IMR-90 (cell line): ENCODE results near the gene KAT2A. TPM values are rescaled to one million over a fixed set of nuclear protein-coding genes. Genes with fewer than 3 reads are reported as not detected.

ENCODE experiments used
- ATAC-seq: fragments of 200-7000 bp; cut with Tn5 transposase; 2 replicates; pipeline ENCODE4 v1.9.1; 2020; ENCODE audit warnings: low read depth, mild to moderate bottlenecking, moderate library complexity
- BruUV-seq: library from RNA; stranded (reverse); fragments of 400-500 nt; replicated peaks from 2 replicates; lab custom pipeline; 2021; lab: Mats Ljungman, UMichigan
- CTCF ChIA-PET: fragments of 300-600 bp; formaldehyde crosslinking; extraction: SDS; loops from one replicate; lab custom pipeline; 2021; ENCODE audit warnings: antibody characterized with exemption; lab: Yijun Ruan, JAX
- POLR2A ChIA-PET: fragments of 300-600 bp; sonication (Branson Sonifier 250); formaldehyde crosslinking; loops from one replicate; lab custom pipeline; 2022; ENCODE audit warnings: antibody characterized with exemption; ENCODE audit not compliant: unreplicated experiment; lab: Charles Lee
- DNase-seq: peaks from one replicate; pipeline ENCODE4 v3.0.0; 2013
- H2AFZ ChIP-seq: replicated peaks from 2 replicates; pipeline ENCODE3; 2013; ENCODE audit warnings: low read length, mild to moderate bottlenecking; ENCODE audit not compliant: poor library complexity
- H2AK5ac ChIP-seq: 2 replicates; pipeline ENCODE4 v1.6.1; 2013; ENCODE audit warnings: low read depth, low read length, inconsistent platforms
- H2AK9ac ChIP-seq: replicated peaks from 2 replicates; pipeline ENCODE3; 2013; ENCODE audit warnings: mild to moderate bottlenecking, low read depth, low read length, moderate library complexity; ENCODE audit not compliant: poor library complexity
- H2BK120ac ChIP-seq: 2 replicates; pipeline ENCODE4 v1.6.1; 2013; ENCODE audit warnings: low read depth, low read length, inconsistent platforms
- H2BK15ac ChIP-seq: 3 replicates; pipeline ENCODE4 v1.6.1; 2013; ENCODE audit warnings: low read depth, low read length, inconsistent platforms
- H2BK20ac ChIP-seq: 2 replicates; pipeline ENCODE4 v1.6.1; 2013; ENCODE audit warnings: low read depth, mild to moderate bottlenecking, inconsistent platforms, low read length, moderate library complexity
- H2BK5ac ChIP-seq: 2 replicates; pipeline ENCODE4 v1.6.1; 2013; ENCODE audit warnings: mild to moderate bottlenecking, low read depth, low read length, inconsistent platforms; ENCODE audit not compliant: poor library complexity, severe bottlenecking
- H3K14ac ChIP-seq: replicated peaks from 2 replicates; pipeline ENCODE4 v1.6.1; 2013; ENCODE audit warnings: low read depth, low read length, inconsistent platforms
- H3K18ac ChIP-seq: 2 replicates; pipeline ENCODE4 v1.6.1; 2013; ENCODE audit warnings: low read depth, low read length, control low read depth
- H3K23ac ChIP-seq: 2 replicates; pipeline ENCODE4 v1.6.1; 2013; ENCODE audit warnings: low read depth, low read length, inconsistent platforms
- H3K27ac ChIP-seq: 2 replicates; pipeline ENCODE4 v1.5.1; 2013; ENCODE audit warnings: mild to moderate bottlenecking, control low read depth, low read length; ENCODE audit not compliant: insufficient read depth
- H3K27me3 ChIP-seq: 2 replicates; pipeline ENCODE4 v1.6.1; 2013; ENCODE audit warnings: low read length; ENCODE audit not compliant: control insufficient read depth, insufficient read depth
- H3K36me3 ChIP-seq: 2 replicates; pipeline ENCODE4 v1.6.1; 2013; ENCODE audit warnings: low read length, mixed read lengths; ENCODE audit not compliant: control insufficient read depth, insufficient read depth
- H3K4ac ChIP-seq: 2 replicates; pipeline ENCODE4 v1.6.1; 2013; ENCODE audit warnings: low read depth, low read length, inconsistent platforms
- H3K4me1 ChIP-seq: 2 replicates; pipeline ENCODE4 v1.6.1; 2013; ENCODE audit warnings: low read length, mixed read lengths; ENCODE audit not compliant: control insufficient read depth, insufficient read depth
- H3K4me2 ChIP-seq: 2 replicates; pipeline ENCODE4 v1.6.1; 2013; ENCODE audit warnings: low read depth, mild to moderate bottlenecking, control low read depth, low read length, moderate library complexity
- H3K4me3 ChIP-seq: 2 replicates; pipeline ENCODE4 v1.5.1; 2013; ENCODE audit warnings: low read depth, mild to moderate bottlenecking, control low read depth, low read length, moderate library complexity; ENCODE audit not compliant: insufficient read depth
- H3K56ac ChIP-seq: 2 replicates; pipeline ENCODE4 v1.6.1; 2013; ENCODE audit warnings: low read length, inconsistent platforms; ENCODE audit not compliant: insufficient read depth; ENCODE audit errors: extremely low read depth
- H3K79me1 ChIP-seq, 2 experiments: 2 replicates each; pipeline ENCODE4 v1.6.1; 2013; ENCODE audit warnings: low read length in 2 of 2, inconsistent platforms in 1 of 2, low read depth in 1 of 2
- H3K9ac ChIP-seq: 2 replicates; pipeline ENCODE4 v1.6.1; 2013; ENCODE audit warnings: low read depth, low read length, control low read depth
- H3K9me1 ChIP-seq: 2 replicates; pipeline ENCODE4 v1.6.1; 2013; ENCODE audit warnings: low read length, inconsistent platforms; ENCODE audit not compliant: insufficient read depth
- H3K9me3 ChIP-seq: 2 replicates; pipeline ENCODE4 v1.6.1; 2013; ENCODE audit warnings: low read length; ENCODE audit not compliant: control insufficient read depth, insufficient read depth
- H4K20me1 ChIP-seq: 2 replicates; pipeline ENCODE4 v1.6.1; 2013; ENCODE audit warnings: low read length, inconsistent platforms; ENCODE audit not compliant: insufficient read depth
- H4K5ac ChIP-seq: 2 replicates; pipeline ENCODE4 v1.6.1; 2013; ENCODE audit warnings: mild to moderate bottlenecking, low read depth, low read length, control low read depth
- H4K8ac ChIP-seq, 2 experiments: 2 replicates each; pipeline ENCODE4 v1.6.1; 2013; ENCODE audit warnings: low read depth in 2 of 2, low read length in 2 of 2, control low read depth in 1 of 2, inconsistent platforms in 1 of 2
- H4K91ac ChIP-seq: 2 replicates; pipeline ENCODE4 v1.6.1; 2013; ENCODE audit warnings: low read depth, low read length, inconsistent platforms; ENCODE audit not compliant: insufficient read depth
- CEBPB ChIP-seq: IDR thresholded peaks from 2 replicates; pipeline ENCODE4 v1.6.1; 2012; ENCODE audit warnings: low read depth, low read length, improper control_type of control experiment
- CHD1 ChIP-seq: IDR thresholded peaks from 2 replicates; pipeline ENCODE4 v1.6.1; 2012; ENCODE audit warnings: low read depth, low read length, improper control_type of control experiment
- MXI1 ChIP-seq: IDR thresholded peaks from 2 replicates; pipeline ENCODE4 v1.6.1; 2012; ENCODE audit warnings: low read depth, mild to moderate bottlenecking, low read length, moderate library complexity, borderline replicate concordance
- NFE2L2 ChIP-seq: fragments of 150-350 bp; IDR thresholded peaks from 2 replicates; pipeline ENCODE4 v1.6.1; 2016; ENCODE audit warnings: low read depth, mild to moderate bottlenecking, low read length
- POLR2A ChIP-seq: IDR thresholded peaks from 2 replicates; pipeline ENCODE4 v1.6.1; 2012; ENCODE audit warnings: mild to moderate bottlenecking, low read depth, low read length
- RCOR1 ChIP-seq: IDR thresholded peaks from 2 replicates; pipeline ENCODE4 v1.6.1; 2012; ENCODE audit warnings: mild to moderate bottlenecking, low read length, improper control_type of control experiment; ENCODE audit not compliant: insufficient replicate concordance
- WGBS, 2 experiments: methylation state at CpG; one replicate each; pipeline versions ENCODE4 v1.1.5 to v1.1.7; 2013; ENCODE audit warnings: missing lambda C conversion rate in 2 of 2; ENCODE audit not compliant: insufficient read length in 1 of 2; ENCODE audit errors: extremely low coverage in 2 of 2; 5-methylcytosine and 5-hydroxymethylcytosine counted together
- dilution Hi-C: fragments of 300-500 bp; cut with HindIII; formaldehyde crosslinking; loops from one replicate; pipeline ENCODE4 v1.14.3; 2018; ENCODE audit warnings: low sequenced_read_pairs; ENCODE audit not compliant: unreplicated experiment
- in situ Hi-C: fragments of 300-500 bp; cut with MboI; formaldehyde crosslinking; loops from 3 replicates; pipeline ENCODE4 v1.14.3; 2019; ENCODE audit warnings: low sequenced_read_pairs, inconsistent platforms, mixed read lengths
- intact Hi-C: fragments of 100-400 bp; cut with micrococcal nuclease; formaldehyde crosslinking; loops from 2 replicates; pipeline ENCODE4 v1.10.0; 2022
- polyA plus RNA-seq, 3 experiments: library from polyadenylated mRNA; depleted of rRNA; stranded (reverse); fragments of >200 nt; gene quantifications; 2 replicates each; pipeline ENCODE4 v1.2.3, GENCODE V29; 2012; ENCODE audit warnings: low replicate concordance in 1 of 3
- total RNA-seq: library from RNA; depleted of rRNA; stranded (reverse); fragments of >200 nt; gene quantifications from 2 replicates; pipeline ENCODE4 v1.2.3, GENCODE V29; 2012
- TF ChIP-seq, protein P1 (sequence below): fragments of 150-350 bp; IDR thresholded peaks from 2 replicates; pipeline ENCODE4 v1.6.1; 2016; ENCODE audit warnings: low read depth, mild to moderate bottlenecking, low read length, moderate library complexity, borderline replicate concordance
- TF ChIP-seq, protein P2 (sequence below): fragments of 150-350 bp; IDR thresholded peaks from 2 replicates; pipeline ENCODE4 v1.6.1; 2017; ENCODE audit warnings: mild to moderate bottlenecking, antibody characterized with exemption, low read length, low read depth
- TF ChIP-seq, protein P3 (sequence below): conservative IDR thresholded peaks from 2 replicates; pipeline ENCODE4 v1.5.1; 2012; ENCODE audit warnings: mild to moderate bottlenecking, low read depth, low read length, improper control_type of control experiment

Gene KAT2A
- total and polyA plus RNA-seq, 2 of the 4 experiments (the other 2 are of a cell fraction), result 6.3 to 28.2 TPM

DNA sequence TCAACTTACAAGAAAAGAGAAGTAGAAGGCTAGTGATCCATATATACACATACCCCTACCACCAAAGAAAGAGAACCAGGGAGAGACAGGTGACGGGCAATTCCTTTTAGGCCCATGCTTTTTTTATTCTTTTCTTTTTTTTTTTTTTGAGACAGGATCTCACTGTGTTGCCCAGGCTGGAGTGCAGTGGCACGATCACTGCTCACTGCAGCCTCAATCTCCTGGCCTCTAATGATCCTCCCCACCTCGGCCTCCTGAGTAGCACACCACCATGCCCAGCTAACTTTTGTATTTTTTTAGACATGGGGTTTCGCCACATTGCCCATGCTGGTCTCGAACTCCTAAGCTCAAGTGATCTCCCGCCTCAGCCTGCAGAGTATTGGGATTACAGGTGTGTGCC is 6.2 kb upstream of the KAT2A start:
- Histone ChIP-seq H2AK5ac (no peak overlapping the region), H3K9ac (no peak overlapping the region), H3K14ac (no peak overlapping the region), H3K79me1 (peaks cover 30 to 44% of the 10 kb centered on the region in 2 experiments), H2AFZ (no peak overlapping the region), H3K36me3 (peaks cover 55% of the 10 kb centered on the region), H2AK9ac (no peak overlapping the region), H3K27me3 (no peaks in the 10 kb centered on the region), H3K23ac (no peak overlapping the region), H2BK20ac (no peak overlapping the region), H2BK5ac (no peak overlapping the region), H2BK120ac (no peak overlapping the region), H3K4me1 (peaks cover 7% of the 10 kb centered on the region), H4K5ac (no peak overlapping the region), H3K9me3 (no peaks in the 10 kb centered on the region), H3K56ac (no peak overlapping the region), H3K18ac (no peak overlapping the region), H4K20me1 (peaks cover 28% of the 10 kb centered on the region), H3K27ac (no peak overlapping the region), H4K8ac (no peak overlapping the region), H3K4me2 (no peak overlapping the region), H3K9me1 (peaks cover 21% of the 10 kb centered on the region), H2BK15ac (no peak overlapping the region), H3K4me3 (no peak overlapping the region), H3K4ac (no peak overlapping the region), H4K91ac (no peak overlapping the region)
- no peak for TF ChIP-seq POLR2A
- TF ChIP-seq CHD1, result no peak
- TF ChIP-seq MXI1, result no peak
- TF ChIP-seq NFE2L2, result no peak
- TF ChIP-seq, protein P1, sequence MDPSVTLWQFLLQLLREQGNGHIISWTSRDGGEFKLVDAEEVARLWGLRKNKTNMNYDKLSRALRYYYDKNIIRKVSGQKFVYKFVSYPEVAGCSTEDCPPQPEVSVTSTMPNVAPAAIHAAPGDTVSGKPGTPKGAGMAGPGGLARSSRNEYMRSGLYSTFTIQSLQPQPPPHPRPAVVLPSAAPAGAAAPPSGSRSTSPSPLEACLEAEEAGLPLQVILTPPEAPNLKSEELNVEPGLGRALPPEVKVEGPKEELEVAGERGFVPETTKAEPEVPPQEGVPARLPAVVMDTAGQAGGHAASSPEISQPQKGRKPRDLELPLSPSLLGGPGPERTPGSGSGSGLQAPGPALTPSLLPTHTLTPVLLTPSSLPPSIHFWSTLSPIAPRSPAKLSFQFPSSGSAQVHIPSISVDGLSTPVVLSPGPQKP, result no peak
- no peak for TF ChIP-seq RCOR1
- TF ChIP-seq CEBPB, result no peak
- TF ChIP-seq, protein P2, sequence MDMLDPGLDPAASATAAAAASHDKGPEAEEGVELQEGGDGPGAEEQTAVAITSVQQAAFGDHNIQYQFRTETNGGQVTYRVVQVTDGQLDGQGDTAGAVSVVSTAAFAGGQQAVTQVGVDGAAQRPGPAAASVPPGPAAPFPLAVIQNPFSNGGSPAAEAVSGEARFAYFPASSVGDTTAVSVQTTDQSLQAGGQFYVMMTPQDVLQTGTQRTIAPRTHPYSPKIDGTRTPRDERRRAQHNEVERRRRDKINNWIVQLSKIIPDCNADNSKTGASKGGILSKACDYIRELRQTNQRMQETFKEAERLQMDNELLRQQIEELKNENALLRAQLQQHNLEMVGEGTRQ, result no peak
- TF ChIP-seq, protein P3, sequence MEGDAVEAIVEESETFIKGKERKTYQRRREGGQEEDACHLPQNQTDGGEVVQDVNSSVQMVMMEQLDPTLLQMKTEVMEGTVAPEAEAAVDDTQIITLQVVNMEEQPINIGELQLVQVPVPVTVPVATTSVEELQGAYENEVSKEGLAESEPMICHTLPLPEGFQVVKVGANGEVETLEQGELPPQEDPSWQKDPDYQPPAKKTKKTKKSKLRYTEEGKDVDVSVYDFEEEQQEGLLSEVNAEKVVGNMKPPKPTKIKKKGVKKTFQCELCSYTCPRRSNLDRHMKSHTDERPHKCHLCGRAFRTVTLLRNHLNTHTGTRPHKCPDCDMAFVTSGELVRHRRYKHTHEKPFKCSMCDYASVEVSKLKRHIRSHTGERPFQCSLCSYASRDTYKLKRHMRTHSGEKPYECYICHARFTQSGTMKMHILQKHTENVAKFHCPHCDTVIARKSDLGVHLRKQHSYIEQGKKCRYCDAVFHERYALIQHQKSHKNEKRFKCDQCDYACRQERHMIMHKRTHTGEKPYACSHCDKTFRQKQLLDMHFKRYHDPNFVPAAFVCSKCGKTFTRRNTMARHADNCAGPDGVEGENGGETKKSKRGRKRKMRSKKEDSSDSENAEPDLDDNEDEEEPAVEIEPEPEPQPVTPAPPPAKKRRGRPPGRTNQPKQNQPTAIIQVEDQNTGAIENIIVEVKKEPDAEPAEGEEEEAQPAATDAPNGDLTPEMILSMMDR, result no peak
- intact Hi-C loops (no loop called here), dilution Hi-C loops (no loop called here), in situ Hi-C loops (no loop called here)
- no peak for ATAC-seq
- BruUV-seq, result no TSS peak
- no peak for DNase-seq
- POLR2A ChIA-PET, result no interaction called here
- CTCF ChIA-PET, result no interaction called here
- no CpG with 5 or more reads among the region's 6 CpGs for WGBS, 2 experiments
